Heart left ventricle (tissue), 16 donors: ENCODE results near the gene CZIB. TPM values are rescaled to one million over a fixed set of nuclear protein-coding genes. Genes with fewer than 3 reads are reported as not detected.

Experiments used
- ATAC-seq, 4 donors: fragments of 200-7000 bp; cut with Tn5 transposase; one replicate each; pipeline ENCODE4 v1.9.1; 2020 to 2022; ENCODE audit warnings: moderate library complexity in 4 of 4, mild to moderate bottlenecking in 3 of 4, moderate number of reproducible peaks in 1 of 4
- DNase-seq, 5 donors: peaks; one replicate each; pipeline ENCODE4 v3.0.0-alpha.2; 2020
- H3K27ac ChIP-seq, 12 donors: fragments of 200-600 bp; sonication (generic) in 4 of 12; one replicate each; pipeline versions ENCODE4 v1.5.0 to v1.8.0; 2016 to 2022; ENCODE audit warnings: mild to moderate bottlenecking in 2 of 12
- H3K27me3 ChIP-seq, 9 donors: fragments of 200-600 bp; sonication (generic) in 2 of 9; one replicate each; pipeline versions ENCODE4 v1.5.1 to v1.8.0; 2016 to 2022; ENCODE audit warnings: mild to moderate bottlenecking in 3 of 9
- H3K36me3 ChIP-seq, 9 donors: fragments of 200-600 bp; sonication (generic) in 2 of 9; one replicate each; pipeline versions ENCODE4 v1.5.0 to v1.8.0; 2018 to 2022; ENCODE audit warnings: mild to moderate bottlenecking in 2 of 9
- H3K4me1 ChIP-seq, 12 donors: fragments of 200-600 bp; sonication (generic) in 4 of 12; one replicate each; pipeline versions ENCODE4 v1.5.0 to v1.8.0; 2016 to 2022; ENCODE audit warnings: mild to moderate bottlenecking in 3 of 12
- H3K4me3 ChIP-seq, 12 donors: fragments of 200-600 bp; sonication (generic) in 4 of 12; one replicate each; pipeline versions ENCODE4 v1.5.0 to v1.8.0; 2017 to 2022; ENCODE audit warnings: mild to moderate bottlenecking in 9 of 12, moderate library complexity in 4 of 12
- H3K9me3 ChIP-seq, 12 donors: fragments of 200-600 bp; sonication (generic) in 4 of 12; one replicate each; pipeline versions ENCODE4 v1.5.0 to v1.8.0; 2016 to 2022; ENCODE audit warnings: mild to moderate bottlenecking in 1 of 12
- POLR2A ChIP-seq, 2 donors: fragments of 450-650 bp; IDR thresholded peaks; one replicate each; pipeline ENCODE4 v1.6.1; 2017; ENCODE audit warnings: antibody characterized with exemption in 2 of 2, mild to moderate bottlenecking in 2 of 2, moderate library complexity in 2 of 2
- WGBS, 4 donors: extraction: QIAGEN DNeasy Blood & Tissue Kit in 2 of 4; methylation state at CpG; one replicate each; pipeline versions ENCODE4 v1.1.5 to v1.1.7; 2013 to 2018; 5-methylcytosine and 5-hydroxymethylcytosine counted together
- intact Hi-C, 10 donors: fragments of 100-400 bp; cut with DNase I; formaldehyde crosslinking; loops; one replicate each; pipeline versions ENCODE4 v1.11.1 to v1.14.2; 2022
- polyA plus RNA-seq, 2 donors: library from polyadenylated mRNA; stranded (reverse); fragments of 200-250 nt; gene quantifications; one replicate each; pipeline ENCODE4 v1.2.3, GENCODE V29; 2013
- total RNA-seq, 9 donors: library from RNA; depleted of rRNA in 2 of 9; stranded (reverse); fragments of >200 nt in 2 of 9; fragmentation: NEBNext Ultra II Directional in 3 of 9; extraction: Animal tissue kit (Norgen Biotek cat#: 25700) in 3 of 9; gene quantifications; one replicate each; pipeline versions ENCODE4 v1.1.0 to v1.2.4, GENCODE V29; 2016 to 2023
- TF ChIP-seq, protein P1 (sequence below), 12 donors: fragments of 200-600 bp; sonication (generic) in 4 of 12; IDR thresholded peaks; one replicate each; pipeline versions ENCODE4 v1.5.0 to v1.8.0; 2018 to 2022; ENCODE audit warnings: antibody characterized with exemption in 12 of 12, mild to moderate bottlenecking in 5 of 12
- donor health status: ischemic (EF 13 %, LVEDD 7.1; RV severe dilation, severe dysfunction).
- donor health status: healthy with polysubstance abuse.
- donor health status: DM: no; HTN: yes; CAD: no.
- donor health status: DM: no; HTN: no; CAD: no.
- donor health status: ischemic (EF 25% LVEDD 6.9; RV normal size, moderate dysfunction).
- donor health status: ischemic (EF 25% LVEDD 5.7; RV mildly dilated, moderate dysfunction).
- donor health status: healthy.
- donor health status: DM: yes; HTN: yes; CAD: no.
- donor health status: ischemic (EF 35%, LVEDD 5.7; RV mildly dilated, moderate dysfunction).
- donor health status: nonischemic (EF 11% LVEDD 7.7; RV severe dilation, severe dysfunction).
- donor health status: DM: yes; HTN: yes; CAD: no.
- donor health status: PGD.
- donor health status: ischemic (EF 29% LVEDD 5.4; RV normal size, mild dysfunction).
- donor health status: nonischemic (EF 23%, LVEDD 6.1; RV moderate dilation, normal function).

Gene CZIB
- total and polyA plus RNA-seq, 11 donors = 39.4 to 85.0 (median 46.1) TPM

DNA sequence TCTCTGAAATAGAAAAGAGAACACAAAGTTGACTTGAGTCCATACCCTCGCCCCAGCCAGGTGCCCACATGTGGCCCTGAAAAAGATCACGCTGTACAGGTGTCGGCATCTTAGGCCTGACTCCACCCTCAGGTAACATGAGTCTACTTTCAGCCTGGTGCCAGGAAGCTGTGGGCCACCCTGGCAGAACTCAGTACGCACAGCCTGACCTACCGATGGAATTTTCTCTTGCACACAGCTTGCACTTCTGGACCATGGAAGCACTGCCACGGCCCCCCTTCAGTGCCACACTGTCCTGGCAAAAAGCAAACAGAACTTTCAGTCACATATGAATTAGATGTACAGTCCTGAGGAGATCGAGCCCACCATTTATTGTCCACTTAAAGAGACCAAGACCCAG lies 2.2 kb downstream of the CZIB start:
- intact Hi-C loops = loop anchor here in 1 of 10 donors (2.0 kb wide), 1 partner anchor 19 kb away; no protein-coding TSS in a partner anchor
- H3K9me3 ChIP-seq = no peaks in the 10 kb centered on the region
- H3K36me3 ChIP-seq = peaks cover 0 to 54% (median 39%) of the 10 kb centered on the region in 9 donors
- no peak overlapping the region for H3K27ac ChIP-seq
- peaks cover 0 to 18% (median 13%) of the 10 kb centered on the region in 12 donors for H3K4me1 ChIP-seq
- 84 to 95% (median 89%) methylated on average over 7 of the region's 7 CpGs for WGBS, 4 donors
- ATAC-seq = no peak
- no peak for DNase-seq
- H3K4me3 ChIP-seq = no peak overlapping the region
- TF ChIP-seq POLR2A (IDR thresholded peaks at IDR 0.05) = no peak
- TF ChIP-seq, protein P1, sequence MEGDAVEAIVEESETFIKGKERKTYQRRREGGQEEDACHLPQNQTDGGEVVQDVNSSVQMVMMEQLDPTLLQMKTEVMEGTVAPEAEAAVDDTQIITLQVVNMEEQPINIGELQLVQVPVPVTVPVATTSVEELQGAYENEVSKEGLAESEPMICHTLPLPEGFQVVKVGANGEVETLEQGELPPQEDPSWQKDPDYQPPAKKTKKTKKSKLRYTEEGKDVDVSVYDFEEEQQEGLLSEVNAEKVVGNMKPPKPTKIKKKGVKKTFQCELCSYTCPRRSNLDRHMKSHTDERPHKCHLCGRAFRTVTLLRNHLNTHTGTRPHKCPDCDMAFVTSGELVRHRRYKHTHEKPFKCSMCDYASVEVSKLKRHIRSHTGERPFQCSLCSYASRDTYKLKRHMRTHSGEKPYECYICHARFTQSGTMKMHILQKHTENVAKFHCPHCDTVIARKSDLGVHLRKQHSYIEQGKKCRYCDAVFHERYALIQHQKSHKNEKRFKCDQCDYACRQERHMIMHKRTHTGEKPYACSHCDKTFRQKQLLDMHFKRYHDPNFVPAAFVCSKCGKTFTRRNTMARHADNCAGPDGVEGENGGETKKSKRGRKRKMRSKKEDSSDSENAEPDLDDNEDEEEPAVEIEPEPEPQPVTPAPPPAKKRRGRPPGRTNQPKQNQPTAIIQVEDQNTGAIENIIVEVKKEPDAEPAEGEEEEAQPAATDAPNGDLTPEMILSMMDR (IDR thresholded peaks at IDR 0.05) = no peak
- H3K27me3 ChIP-seq = no peaks in the 10 kb centered on the region

DNA sequence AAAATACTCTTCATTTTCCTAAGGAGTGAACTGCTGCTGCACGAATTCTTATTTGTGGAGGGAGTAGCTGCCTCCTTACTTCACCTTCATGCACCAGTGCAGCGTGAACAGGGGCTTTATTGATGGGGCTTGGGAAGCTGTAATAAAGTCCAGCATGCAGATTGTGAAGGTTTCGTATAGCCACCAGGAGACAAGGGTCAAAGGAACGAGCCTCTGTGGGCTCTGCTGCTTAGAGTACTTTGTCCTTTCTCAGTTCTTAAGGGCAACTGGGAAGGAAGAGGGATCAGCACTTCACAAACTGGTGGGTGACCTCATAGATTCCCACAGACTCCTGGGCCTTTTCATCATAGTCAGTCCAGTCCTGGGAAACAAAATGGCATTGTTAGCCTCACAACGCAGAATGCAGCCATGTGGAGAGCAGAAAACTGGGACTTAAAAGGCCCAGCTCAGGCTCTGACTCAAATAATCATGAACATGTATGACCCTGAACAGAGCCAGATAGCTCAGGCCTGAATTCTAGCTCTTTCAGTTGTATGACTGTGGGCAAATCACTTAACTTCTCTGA lies 6.0 kb downstream of the CZIB start:
- DNase-seq (no peak), ATAC-seq (no peak)
- H3K27me3 ChIP-seq = no peaks in the 10 kb centered on the region
- H3K27ac ChIP-seq = no peak overlapping the region
- H3K36me3 ChIP-seq = peaks cover 0 to 92% (median 76%) of the 10 kb centered on the region in 9 donors
- TF ChIP-seq, protein P1 (IDR thresholded peaks at IDR 0.05) = no peak
- no peak for TF ChIP-seq POLR2A (IDR thresholded peaks at IDR 0.05)
- peaks cover 0 to 6% (median 3%) of the 10 kb centered on the region in 12 donors for H3K4me1 ChIP-seq
- 77 to 93% (median 88%) methylated on average over 5 of the region's 5 CpGs for WGBS, 4 donors
- H3K4me3 ChIP-seq = no peak overlapping the region
- intact Hi-C loops = no loop called here
- H3K9me3 ChIP-seq = no peaks in the 10 kb centered on the region

DNA sequence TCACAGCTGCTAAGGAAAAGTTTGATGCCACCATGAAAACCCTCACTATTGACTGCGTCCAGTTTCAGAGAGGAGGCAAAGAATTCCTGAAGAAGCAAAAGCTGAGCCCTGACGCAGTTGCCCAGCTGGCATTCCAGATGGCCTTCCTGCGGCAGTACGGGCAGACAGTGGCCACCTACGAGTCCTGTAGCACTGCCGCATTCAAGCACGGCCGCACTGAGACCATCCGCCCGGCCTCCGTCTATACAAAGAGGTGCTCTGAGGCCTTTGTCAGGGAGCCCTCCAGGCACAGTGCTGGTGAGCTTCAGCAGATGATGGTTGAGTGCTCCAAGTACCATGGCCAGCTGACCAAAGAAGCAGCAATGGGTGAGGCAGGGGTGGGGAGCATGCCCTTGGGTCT lies 9.5 kb downstream of the CZIB start:
- H3K27me3 ChIP-seq = no peaks in the 10 kb centered on the region
- H3K9me3 ChIP-seq = peaks cover 0 to 9% (median 1%) of the 10 kb centered on the region in 12 donors
- H3K27ac ChIP-seq = no peak overlapping the region
- no peak overlapping the region for H3K4me3 ChIP-seq
- intact Hi-C loops = no loop called here
- TF ChIP-seq, protein P1 (IDR thresholded peaks at IDR 0.05) = no peak
- no peak for TF ChIP-seq POLR2A (IDR thresholded peaks at IDR 0.05)
- no peak for ATAC-seq
- peaks cover 0 to 4% (median 0%) of the 10 kb centered on the region in 12 donors for H3K4me1 ChIP-seq
- WGBS, 4 donors = 97 to 98% (median 97%) methylated on average over 11 of the region's 11 CpGs
- H3K36me3 ChIP-seq = peaks cover 0 to 100% (median 89%) of the 10 kb centered on the region in 9 donors
- no peak for DNase-seq

DNA sequence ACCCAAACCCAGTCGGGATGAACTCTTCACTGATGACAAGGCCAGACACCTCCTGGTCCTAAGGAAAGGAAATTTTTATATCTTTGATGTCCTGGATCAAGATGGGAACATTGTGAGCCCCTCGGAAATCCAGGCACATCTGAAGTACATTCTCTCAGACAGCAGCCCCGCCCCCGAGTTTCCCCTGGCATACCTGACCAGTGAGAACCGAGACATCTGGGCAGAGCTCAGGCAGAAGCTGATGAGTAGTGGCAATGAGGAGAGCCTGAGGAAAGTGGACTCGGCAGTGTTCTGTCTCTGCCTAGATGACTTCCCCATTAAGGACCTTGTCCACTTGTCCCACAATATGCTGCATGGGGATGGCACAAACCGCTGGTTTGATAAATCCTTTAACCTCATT lies 10.1 kb downstream of the CZIB start:
- H3K9me3 ChIP-seq = peaks cover 0 to 13% (median 1%) of the 10 kb centered on the region in 12 donors
- ATAC-seq (no peak), DNase-seq (no peak)
- H3K4me3 ChIP-seq = no peak overlapping the region
- H3K27ac ChIP-seq = no peak overlapping the region
- TF ChIP-seq, protein P1 (IDR thresholded peaks at IDR 0.05) = no peak
- no peak for TF ChIP-seq POLR2A (IDR thresholded peaks at IDR 0.05)
- H3K36me3 ChIP-seq = peaks cover 0 to 100% (median 89%) of the 10 kb centered on the region in 9 donors
- 87 to 96% (median 93%) methylated on average over 7 of the region's 7 CpGs for WGBS, 4 donors
- intact Hi-C loops = no loop called here
- no peaks in the 10 kb centered on the region for H3K27me3 ChIP-seq
- peaks cover 0 to 4% (median 0%) of the 10 kb centered on the region in 12 donors for H3K4me1 ChIP-seq
